Heart left ventricle (tissue), 16 donors: ENCODE data around the gene DMGDH. TPM values are rescaled to one million over a fixed set of nuclear protein-coding genes. Genes with fewer than 3 reads are reported as not detected.

Experiments
- ATAC-seq, 4 donors: fragments of 200-7000 bp; cut with Tn5 transposase; one replicate each; pipeline ENCODE4 v1.9.1; 2020 to 2022; ENCODE audit warnings: moderate library complexity in 4 of 4, mild to moderate bottlenecking in 3 of 4, moderate number of reproducible peaks in 1 of 4
- DNase-seq, 5 donors: peaks; one replicate each; pipeline ENCODE4 v3.0.0-alpha.2; 2020
- H3K27ac ChIP-seq, 12 donors: fragments of 200-600 bp; sonication (generic) in 4 of 12; one replicate each; pipeline versions ENCODE4 v1.5.0 to v1.8.0; 2016 to 2022; ENCODE audit warnings: mild to moderate bottlenecking in 2 of 12
- H3K27me3 ChIP-seq, 9 donors: fragments of 200-600 bp; sonication (generic) in 2 of 9; one replicate each; pipeline versions ENCODE4 v1.5.1 to v1.8.0; 2016 to 2022; ENCODE audit warnings: mild to moderate bottlenecking in 3 of 9
- H3K36me3 ChIP-seq, 9 donors: fragments of 200-600 bp; sonication (generic) in 2 of 9; one replicate each; pipeline versions ENCODE4 v1.5.0 to v1.8.0; 2018 to 2022; ENCODE audit warnings: mild to moderate bottlenecking in 2 of 9
- H3K4me1 ChIP-seq, 12 donors: fragments of 200-600 bp; sonication (generic) in 4 of 12; one replicate each; pipeline versions ENCODE4 v1.5.0 to v1.8.0; 2016 to 2022; ENCODE audit warnings: mild to moderate bottlenecking in 3 of 12
- H3K4me3 ChIP-seq, 12 donors: fragments of 200-600 bp; sonication (generic) in 4 of 12; one replicate each; pipeline versions ENCODE4 v1.5.0 to v1.8.0; 2017 to 2022; ENCODE audit warnings: mild to moderate bottlenecking in 9 of 12, moderate library complexity in 4 of 12
- H3K9me3 ChIP-seq, 12 donors: fragments of 200-600 bp; sonication (generic) in 4 of 12; one replicate each; pipeline versions ENCODE4 v1.5.0 to v1.8.0; 2016 to 2022; ENCODE audit warnings: mild to moderate bottlenecking in 1 of 12
- CTCF ChIP-seq, 12 donors: fragments of 200-600 bp; sonication (generic) in 4 of 12; IDR thresholded peaks; one replicate each; pipeline versions ENCODE4 v1.5.0 to v1.8.0; 2018 to 2022; ENCODE audit warnings: antibody characterized with exemption in 12 of 12, mild to moderate bottlenecking in 5 of 12
- POLR2A ChIP-seq, 2 donors: fragments of 450-650 bp; IDR thresholded peaks; one replicate each; pipeline ENCODE4 v1.6.1; 2017; ENCODE audit warnings: antibody characterized with exemption in 2 of 2, mild to moderate bottlenecking in 2 of 2, moderate library complexity in 2 of 2
- WGBS, 4 donors: extraction: QIAGEN DNeasy Blood & Tissue Kit in 2 of 4; methylation state at CpG; one replicate each; pipeline versions ENCODE4 v1.1.5 to v1.1.7; 2013 to 2018; 5-methylcytosine and 5-hydroxymethylcytosine counted together
- intact Hi-C, 10 donors: fragments of 100-400 bp; cut with DNase I; formaldehyde crosslinking; loops; one replicate each; pipeline versions ENCODE4 v1.11.1 to v1.14.2; 2022
- polyA plus RNA-seq, 2 donors: library from polyadenylated mRNA; stranded (reverse); fragments of 200-250 nt; gene quantifications; one replicate each; pipeline ENCODE4 v1.2.3, GENCODE V29; 2013
- total RNA-seq, 9 donors: library from RNA; depleted of rRNA in 2 of 9; stranded (reverse); fragments of >200 nt in 2 of 9; fragmentation: NEBNext Ultra II Directional in 3 of 9; extraction: Animal tissue kit (Norgen Biotek cat#: 25700) in 3 of 9; gene quantifications; one replicate each; pipeline versions ENCODE4 v1.1.0 to v1.2.4, GENCODE V29; 2016 to 2023
- donor health status: ischemic (EF 13 %, LVEDD 7.1; RV severe dilation, severe dysfunction).
- donor health status: healthy with polysubstance abuse.
- donor health status: DM: no; HTN: yes; CAD: no.
- donor health status: DM: no; HTN: no; CAD: no.
- donor health status: ischemic (EF 25% LVEDD 6.9; RV normal size, moderate dysfunction).
- donor health status: ischemic (EF 25% LVEDD 5.7; RV mildly dilated, moderate dysfunction).
- donor health status: healthy.
- donor health status: DM: yes; HTN: yes; CAD: no.
- donor health status: ischemic (EF 35%, LVEDD 5.7; RV mildly dilated, moderate dysfunction).
- donor health status: nonischemic (EF 11% LVEDD 7.7; RV severe dilation, severe dysfunction).
- donor health status: DM: yes; HTN: yes; CAD: no.
- donor health status: PGD.
- donor health status: ischemic (EF 29% LVEDD 5.4; RV normal size, mild dysfunction).
- donor health status: nonischemic (EF 23%, LVEDD 6.1; RV moderate dilation, normal function).

DMGDH gene
- total and polyA plus RNA-seq, 11 donors, result 0.25 to 3.2 (median 2.2) TPM

- no peaks in the 10 kb centered on the region for H3K36me3 ChIP-seq
- WGBS, 4 donors, result 68 to 72% (median 71%) methylated on average over 3 of the region's 3 CpGs
- H3K27ac ChIP-seq, result no peak overlapping the region
- H3K4me1 ChIP-seq, result peaks cover 0 to 10% (median 0%) of the 10 kb centered on the region in 12 donors
- H3K4me3 ChIP-seq, result no peak overlapping the region
- no peaks in the 10 kb centered on the region for H3K27me3 ChIP-seq
- DNase-seq, result no peak
- intact Hi-C loops, result no loop called here
- TF ChIP-seq CTCF (IDR thresholded peaks at IDR 0.05) (no peak), POLR2A (IDR thresholded peaks at IDR 0.05) (no peak)
- H3K9me3 ChIP-seq, result peaks cover 0 to 16% (median 0%) of the 10 kb centered on the region in 12 donors
- no peak for ATAC-seq
These were observed 8.3 kb upstream of the DMGDH start for GRCh38 chr5:79077680-79078365.

- H3K4me3 ChIP-seq, result no peak overlapping the region
- H3K27ac ChIP-seq, result no peak overlapping the region
- intact Hi-C loops, result no loop called here
- DNase-seq (no peak), ATAC-seq (peak in 1 of 4 donors; percentile 68)
- peaks cover 0 to 16% (median 0%) of the 10 kb centered on the region in 12 donors for H3K9me3 ChIP-seq
- 57 to 71% (median 61%) methylated on average over 4 of the region's 4 CpGs for WGBS, 4 donors
- peaks cover 0 to 10% (median 0%) of the 10 kb centered on the region in 12 donors for H3K4me1 ChIP-seq
- no peaks in the 10 kb centered on the region for H3K36me3 ChIP-seq
- no peak for TF ChIP-seq CTCF (IDR thresholded peaks at IDR 0.05)
- no peak for TF ChIP-seq POLR2A (IDR thresholded peaks at IDR 0.05)
- H3K27me3 ChIP-seq, result no peaks in the 10 kb centered on the region
These were observed 7.3 kb upstream of the DMGDH start for GRCh38 chr5:79076819-79077218.

GRCh38 chr5:79075646-79076426 lies 6.4 kb upstream of the DMGDH start:
- TF ChIP-seq CTCF (IDR thresholded peaks at IDR 0.05) (no peak), POLR2A (IDR thresholded peaks at IDR 0.05) (no peak)
- Histone ChIP-seq H3K36me3 (no peaks in the 10 kb centered on the region), H3K9me3 (peaks cover 0 to 16% (median 0%) of the 10 kb centered on the region in 12 donors), H3K27me3 (no peaks in the 10 kb centered on the region), H3K4me3 (no peak overlapping the region), H3K27ac (peak overlapping the region in 2 of 12 donors; percentile 4 to 36), H3K4me1 (peaks cover 0 to 12% (median 0%) of the 10 kb centered on the region in 12 donors)
- intact Hi-C loops, result no loop called here
- WGBS, 4 donors, result 74 to 86% (median 81%) methylated on average over 11 of the region's 11 CpGs
- ATAC-seq (peak in 3 of 4 donors; percentile 68 to 87 (median 79)), DNase-seq (peak in 2 of 5 donors; percentile 28 to 46)

GRCh38 chr5:79074641-79075040 lies 5.2 kb upstream of the DMGDH start:
- H3K4me1 ChIP-seq, result peaks cover 0 to 20% (median 0%) of the 10 kb centered on the region in 12 donors
- no peak overlapping the region for H3K27ac ChIP-seq
- DNase-seq (no peak), ATAC-seq (no peak)
- peaks cover 0 to 7% (median 0%) of the 10 kb centered on the region in 9 donors for H3K27me3 ChIP-seq
- H3K4me3 ChIP-seq, result no peak overlapping the region
- 74 to 80% (median 76%) methylated on average over 6 of the region's 6 CpGs for WGBS, 4 donors
- intact Hi-C loops, result no loop called here
- TF ChIP-seq POLR2A (IDR thresholded peaks at IDR 0.05), result no peak
- no peaks in the 10 kb centered on the region for H3K36me3 ChIP-seq
- H3K9me3 ChIP-seq, result peaks cover 0 to 16% (median 0%) of the 10 kb centered on the region in 12 donors
